K562 (cell line): ENCODE results near the gene PRKCQ. TPM values are rescaled to one million over a fixed set of nuclear protein-coding genes. Genes with fewer than 3 reads are reported as not detected.
A peak's percentile ranks its signal among the peaks of the same experiment; 100 is the strongest.

ENCODE experiments used
- ARID3B ChIP-seq: fragments of 250-450 bp; sonication (Bioruptor Pico); IDR thresholded peaks from 2 replicates; pipeline ENCODE4 v1.4.0; 2020; ENCODE audit warnings: borderline replicate concordance
- CAMTA2 ChIP-seq: fragments of 250-450 bp; sonication (Bioruptor Pico); conservative IDR thresholded peaks from 2 replicates; pipeline ENCODE4 v1.5.1; 2022
- CHD2 ChIP-seq: IDR thresholded peaks from 2 replicates; pipeline ENCODE4 v1.6.1; 2011; ENCODE audit warnings: low read depth, low read length
- CTCFL ChIP-seq: IDR thresholded peaks from 2 replicates; pipeline ENCODE4 v1.6.1; 2011; ENCODE audit warnings: borderline replicate concordance, low read depth, mild to moderate bottlenecking, moderate library complexity, low read length; ENCODE audit not compliant: insufficient read depth, poor library complexity, severe bottlenecking
- ELF2 ChIP-seq: fragments of 250-450 bp; sonication (Bioruptor Pico); IDR thresholded peaks from 2 replicates; pipeline ENCODE4 v1.5.0; 2021; ENCODE audit warnings: mild to moderate bottlenecking
- FOXP1 ChIP-seq: sonication (generic); formaldehyde crosslinking; IDR thresholded peaks from 2 replicates; pipeline ENCODE4 v1.8.0; 2022; ENCODE audit warnings: mild to moderate bottlenecking, missing genetic modification reagents
- GTF2E2 ChIP-seq: fragments of 200-800 bp; sonication (Bioruptor generic); IDR thresholded peaks from 2 replicates; pipeline ENCODE4 v1.6.1; 2016; ENCODE audit warnings: missing genetic modification characterization, missing compliant biosample characterization
- HDAC6 ChIP-seq: IDR thresholded peaks from 2 replicates; pipeline ENCODE4 v1.6.1; 2012; ENCODE audit warnings: low read depth, mild to moderate bottlenecking, control low read depth, inconsistent platforms, low read length, moderate library complexity
- KLF13 ChIP-seq: fragments of 450-650 bp; IDR thresholded peaks from 2 replicates; pipeline ENCODE4 v1.6.1; 2016; ENCODE audit warnings: missing genetic modification characterization, low read depth, mild to moderate bottlenecking, missing compliant biosample characterization, moderate library complexity, borderline replicate concordance
- NFXL1 ChIP-seq: fragments of 450-650 bp; formaldehyde crosslinking; IDR thresholded peaks from 2 replicates; pipeline ENCODE4 v1.4.0; 2021; ENCODE audit warnings: mild to moderate bottlenecking
- PATZ1 ChIP-seq: fragments of 250-450 bp; sonication (Bioruptor Pico); IDR thresholded peaks from 2 replicates; pipeline ENCODE4 v1.5.0; 2020; ENCODE audit warnings: mild to moderate bottlenecking, borderline replicate concordance
- ZNF586 ChIP-seq: fragments of 450-650 bp; formaldehyde crosslinking; conservative IDR thresholded peaks from 2 replicates; pipeline ENCODE4 v1.4.0; 2020; ENCODE audit warnings: mild to moderate bottlenecking, moderate library complexity
- polyA plus RNA-seq, 8 experiments: library from polyadenylated mRNA; depleted of rRNA in 4 of 8; stranded (reverse) in 5 of 8; unstranded in 3 of 8; fragments of >200 nt; fragmentation: Nextera tagmentation in 2 of 8; fragmentation: Illumina TruSeq in 1 of 8; extraction: Ambion mirVana in 2 of 8; extraction: Trizol in 1 of 8; gene quantifications; 2 replicates each; pipeline versions ENCODE4 v1.2.1 to v1.2.3, GENCODE V29; 2011 to 2014; ENCODE audit warnings: inconsistent platforms in 1 of 8, missing spikeins in 1 of 8
- total RNA-seq, 7 experiments: library from RNA; depleted of rRNA in 6 of 7; stranded (reverse); fragments of >200 nt in 6 of 7; fragmentation: Illumina TruSeq in 2 of 7; extraction: Trizol in 2 of 7; gene quantifications; 2 replicates each; pipeline versions ENCODE4 v1.2.1 to v1.2.3, GENCODE V29; 2011 to 2021; ENCODE audit warnings: low replicate concordance in 1 of 7
- TF ChIP-seq, protein P1 (sequence below): fragments of 450-650 bp; IDR thresholded peaks from 2 replicates; pipeline ENCODE4 v1.6.1; 2016; ENCODE audit warnings: low read depth

The PRKCQ gene
- total and polyA plus RNA-seq, 9 of the 15 experiments (the other 6 are each of a cell fraction or from before 2014, with no cell fraction given): 4.4 to 23.3 (median 14.6) TPM

DNA sequence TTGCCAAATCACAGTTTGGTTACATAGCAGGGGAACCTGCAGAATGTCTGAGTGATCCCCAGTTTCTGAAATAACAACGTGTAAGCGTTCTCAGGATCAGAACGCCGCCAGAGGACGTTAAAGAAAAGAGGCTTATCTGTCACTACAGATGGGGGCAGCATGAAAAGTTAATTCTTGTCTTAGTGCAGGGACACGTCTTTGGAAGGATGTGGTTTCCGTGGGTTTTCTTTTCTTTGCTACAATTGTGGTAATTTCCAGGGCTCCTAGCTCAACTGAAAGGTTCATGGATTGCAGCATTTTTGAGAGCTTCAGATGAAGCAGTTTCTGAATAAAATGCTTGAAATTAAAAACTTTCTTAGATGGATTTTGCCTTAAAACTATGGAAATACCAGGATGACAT is 106.6 kb downstream of the PRKCQ start (continued):
- TF ChIP-seq HDAC6: no peak
- no peak for TF ChIP-seq FOXP1 (CRISPR knock-in tag)
- TF ChIP-seq, protein P1, sequence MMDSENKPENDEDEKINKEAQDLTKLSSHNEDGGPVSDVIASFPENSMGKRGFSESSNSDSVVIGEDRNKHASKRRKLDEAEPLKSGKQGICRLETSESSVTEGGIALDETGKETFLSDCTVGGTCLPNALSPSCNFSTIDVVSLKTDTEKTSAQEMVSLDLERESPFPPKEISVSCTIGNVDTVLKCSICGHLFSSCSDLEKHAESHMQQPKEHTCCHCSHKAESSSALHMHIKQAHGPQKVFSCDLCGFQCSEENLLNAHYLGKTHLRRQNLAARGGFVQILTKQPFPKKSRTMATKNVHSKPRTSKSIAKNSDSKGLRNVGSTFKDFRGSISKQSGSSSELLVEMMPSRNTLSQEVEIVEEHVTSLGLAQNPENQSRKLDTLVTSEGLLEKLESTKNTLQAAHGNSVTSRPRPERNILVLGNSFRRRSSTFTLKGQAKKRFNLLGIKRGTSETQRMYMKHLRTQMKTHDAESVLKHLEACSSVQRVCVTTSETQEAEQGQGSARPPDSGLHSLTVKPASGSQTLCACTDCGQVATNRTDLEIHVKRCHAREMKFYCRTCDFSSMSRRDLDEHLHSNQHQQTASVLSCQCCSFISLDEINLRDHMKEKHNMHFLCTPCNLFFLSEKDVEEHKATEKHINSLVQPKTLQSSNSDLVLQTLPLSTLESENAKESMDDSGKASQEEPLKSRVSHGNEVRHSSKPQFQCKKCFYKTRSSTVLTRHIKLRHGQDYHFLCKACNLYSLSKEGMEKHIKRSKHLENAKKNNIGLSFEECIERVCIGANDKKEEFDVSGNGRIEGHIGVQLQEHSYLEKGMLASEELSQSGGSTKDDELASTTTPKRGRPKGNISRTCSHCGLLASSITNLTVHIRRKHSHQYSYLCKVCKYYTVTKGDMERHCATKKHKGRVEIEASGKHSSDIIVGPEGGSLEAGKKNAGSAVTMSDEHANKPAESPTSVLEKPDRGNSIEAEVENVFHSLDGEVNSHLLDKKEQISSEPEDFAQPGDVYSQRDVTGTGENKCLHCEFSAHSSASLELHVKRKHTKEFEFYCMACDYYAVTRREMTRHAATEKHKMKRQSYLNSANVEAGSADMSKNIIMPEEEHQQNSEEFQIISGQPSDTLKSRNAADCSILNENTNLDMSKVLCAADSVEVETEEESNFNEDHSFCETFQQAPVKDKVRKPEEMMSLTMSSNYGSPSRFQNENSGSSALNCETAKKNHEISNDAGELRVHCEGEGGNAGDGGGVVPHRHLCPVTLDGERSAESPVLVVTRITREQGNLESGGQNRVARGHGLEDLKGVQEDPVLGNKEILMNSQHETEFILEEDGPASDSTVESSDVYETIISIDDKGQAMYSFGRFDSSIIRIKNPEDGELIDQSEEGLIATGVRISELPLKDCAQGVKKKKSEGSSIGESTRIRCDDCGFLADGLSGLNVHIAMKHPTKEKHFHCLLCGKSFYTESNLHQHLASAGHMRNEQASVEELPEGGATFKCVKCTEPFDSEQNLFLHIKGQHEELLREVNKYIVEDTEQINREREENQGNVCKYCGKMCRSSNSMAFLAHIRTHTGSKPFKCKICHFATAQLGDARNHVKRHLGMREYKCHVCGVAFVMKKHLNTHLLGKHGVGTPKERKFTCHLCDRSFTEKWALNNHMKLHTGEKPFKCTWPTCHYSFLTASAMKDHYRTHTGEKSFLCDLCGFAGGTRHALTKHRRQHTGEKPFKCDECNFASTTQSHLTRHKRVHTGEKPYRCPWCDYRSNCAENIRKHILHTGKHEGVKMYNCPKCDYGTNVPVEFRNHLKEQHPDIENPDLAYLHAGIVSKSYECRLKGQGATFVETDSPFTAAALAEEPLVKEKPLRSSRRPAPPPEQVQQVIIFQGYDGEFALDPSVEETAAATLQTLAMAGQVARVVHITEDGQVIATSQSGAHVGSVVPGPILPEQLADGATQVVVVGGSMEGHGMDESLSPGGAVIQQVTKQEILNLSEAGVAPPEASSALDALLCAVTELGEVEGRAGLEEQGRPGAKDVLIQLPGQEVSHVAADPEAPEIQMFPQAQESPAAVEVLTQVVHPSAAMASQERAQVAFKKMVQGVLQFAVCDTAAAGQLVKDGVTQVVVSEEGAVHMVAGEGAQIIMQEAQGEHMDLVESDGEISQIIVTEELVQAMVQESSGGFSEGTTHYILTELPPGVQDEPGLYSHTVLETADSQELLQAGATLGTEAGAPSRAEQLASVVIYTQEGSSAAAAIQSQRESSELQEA: no peak
- no peak for TF ChIP-seq ARID3B (CRISPR knock-in tag)
- no peak for TF ChIP-seq CHD2
- no peak for TF ChIP-seq ELF2
- TF ChIP-seq GTF2E2 (tag): peak; percentile 95
- TF ChIP-seq PATZ1: no peak
- no peak for TF ChIP-seq CAMTA2 (CRISPR knock-in tag)
- TF ChIP-seq NFXL1 (CRISPR knock-in tag): no peak
- TF ChIP-seq KLF13 (tag): no peak
- no peak for TF ChIP-seq ZNF586 (CRISPR knock-in tag)
- TF ChIP-seq CTCFL: no peak
